Psoas muscle (tissue), 8 donors: ENCODE data around the gene LAMA5. TPM values are rescaled to one million over a fixed set of nuclear protein-coding genes. Genes with fewer than 3 reads are reported as not detected.

Source experiments
- ATAC-seq, 4 donors: fragments of 200-7000 bp; cut with Tn5 transposase; one replicate each; pipeline ENCODE4 v1.9.1; 2020; ENCODE audit warnings: moderate library complexity in 3 of 4, mild to moderate bottlenecking in 2 of 4
- DNase-seq, 2 donors: peaks; one replicate each; pipeline ENCODE4 v3.0.0-alpha.2; 2020
- H3K27ac ChIP-seq: fragments of 200-600 bp; one replicate; pipeline ENCODE4 v1.8.0; 2022
- H3K27me3 ChIP-seq, 3 donors: fragments of 200-600 bp in 1 of 3; one replicate each; pipeline versions ENCODE4 v1.6.1 to v1.8.0; 2013 to 2022; ENCODE audit warnings: low read length in 2 of 3, mild to moderate bottlenecking in 2 of 3, moderate library complexity in 1 of 3; ENCODE audit not compliant: insufficient read depth in 3 of 3
- H3K36me3 ChIP-seq, 2 donors: fragments of 200-600 bp in 1 of 2; one replicate each; pipeline versions ENCODE4 v1.6.1 to v1.8.0; 2013 to 2022; ENCODE audit warnings: low read depth in 1 of 2, mild to moderate bottlenecking in 1 of 2, moderate library complexity in 1 of 2; ENCODE audit not compliant: insufficient read depth in 1 of 2
- H3K4me1 ChIP-seq: fragments of 200-600 bp; one replicate; pipeline ENCODE4 v1.8.0; 2022
- H3K4me3 ChIP-seq: fragments of 200-600 bp; one replicate; pipeline ENCODE4 v1.8.0; 2022; ENCODE audit warnings: mild to moderate bottlenecking
- H3K9me3 ChIP-seq: fragments of 200-600 bp; one replicate; pipeline ENCODE4 v1.8.0; 2022
- WGBS, 3 donors: extraction: QIAGEN DNeasy Blood & Tissue Kit; methylation state at CpG; one replicate each; pipeline versions ENCODE4 v1.1.6 to v1.1.7; 2013; 5-methylcytosine and 5-hydroxymethylcytosine counted together
- intact Hi-C, 2 donors: fragments of 100-400 bp; cut with DNase I; formaldehyde crosslinking; loops; one replicate each; pipeline versions ENCODE4 v1.11.0 to v1.14.2; 2022
- polyA plus RNA-seq, 3 donors: library from polyadenylated mRNA; stranded (reverse); fragments of 200-250 nt; gene quantifications; one replicate each; pipeline ENCODE4 v1.2.3, GENCODE V29; 2013
- total RNA-seq, 4 donors: library from RNA; stranded (reverse); fragmentation: NEBNext Ultra II Directional in 2 of 4; extraction: Animal tissue kit (Norgen Biotek cat#: 25700) in 2 of 4; gene quantifications; one replicate each; pipeline versions ENCODE4 v1.2.1 to v1.2.4, GENCODE V29; 2021 to 2023
- TF ChIP-seq, protein P1 (sequence below): fragments of 200-600 bp; IDR thresholded peaks from one replicate; pipeline ENCODE4 v1.8.0; 2022; ENCODE audit warnings: antibody characterized with exemption
- donor health status: healthy with polysubstance abuse.
- donor health status: DM: no; HTN: no; CAD: no; lungs with moderate emphysema.
- donor health status: Bipolar disorder and iron deficiency.
- donor health status: healthy.
- donor health status: DM: yes; HTN: yes; CAD: no.
- donor health status: DM: no; HTN: no; CAD: no.
- donor health status: DM: no; HTN: no; CAD: no.
- donor health status: DM: yes; HTN: yes; CAD: no.

The LAMA5 gene
- total and polyA plus RNA-seq, 7 donors: 14.4 to 74.6 (median 34.2) TPM

DNA sequence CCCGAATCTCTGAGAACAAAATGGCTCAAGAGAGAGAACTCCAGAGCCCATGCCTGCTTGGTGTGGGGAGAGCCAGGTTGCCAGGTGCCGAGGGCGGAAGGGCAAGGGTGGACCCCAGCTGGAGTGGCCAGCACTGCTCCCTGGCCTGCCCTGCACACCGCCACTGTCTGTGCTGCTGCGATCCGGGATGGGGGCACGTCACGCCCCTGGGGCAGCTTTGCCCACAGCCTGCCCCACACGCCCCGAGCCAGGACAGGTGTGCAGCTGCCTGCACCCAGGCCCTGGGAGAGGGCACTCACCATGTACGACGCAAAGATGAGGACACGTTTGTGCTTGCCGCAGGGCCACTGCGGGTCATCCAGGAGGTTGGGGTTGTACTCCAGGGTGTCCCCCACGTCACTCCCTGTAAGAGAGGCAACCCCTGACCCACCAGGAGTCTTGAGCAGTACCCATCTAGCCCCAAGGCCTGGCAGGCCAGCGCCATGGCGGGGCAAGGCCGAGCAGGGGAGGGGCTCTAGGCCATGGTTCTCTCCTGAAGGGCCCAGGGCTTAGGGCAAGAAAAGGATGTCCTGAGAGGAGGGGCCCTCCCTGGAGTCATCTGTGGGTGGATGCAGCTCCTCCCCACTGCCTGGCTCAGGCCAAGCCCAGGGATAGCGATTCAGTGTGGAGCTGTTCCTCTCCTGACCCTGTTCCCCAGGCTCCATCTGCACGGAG, 25.7 kb upstream of the LAMA5 start:
- ATAC-seq (no peak), DNase-seq (no peak)
- WGBS, 3 donors: 84 to 89% (median 88%) methylated on average over 21 of the region's 21 CpGs
- Histone ChIP-seq H3K9me3 (no peaks in the 10 kb centered on the region), H3K4me3 (no peak overlapping the region), H3K27me3 (no peaks in the 10 kb centered on the region), H3K4me1 (peaks cover 5% of the 10 kb centered on the region), H3K27ac (no peak overlapping the region), H3K36me3 (peaks cover 0 to 68% of the 10 kb centered on the region in 2 donors)
- TF ChIP-seq, protein P1, sequence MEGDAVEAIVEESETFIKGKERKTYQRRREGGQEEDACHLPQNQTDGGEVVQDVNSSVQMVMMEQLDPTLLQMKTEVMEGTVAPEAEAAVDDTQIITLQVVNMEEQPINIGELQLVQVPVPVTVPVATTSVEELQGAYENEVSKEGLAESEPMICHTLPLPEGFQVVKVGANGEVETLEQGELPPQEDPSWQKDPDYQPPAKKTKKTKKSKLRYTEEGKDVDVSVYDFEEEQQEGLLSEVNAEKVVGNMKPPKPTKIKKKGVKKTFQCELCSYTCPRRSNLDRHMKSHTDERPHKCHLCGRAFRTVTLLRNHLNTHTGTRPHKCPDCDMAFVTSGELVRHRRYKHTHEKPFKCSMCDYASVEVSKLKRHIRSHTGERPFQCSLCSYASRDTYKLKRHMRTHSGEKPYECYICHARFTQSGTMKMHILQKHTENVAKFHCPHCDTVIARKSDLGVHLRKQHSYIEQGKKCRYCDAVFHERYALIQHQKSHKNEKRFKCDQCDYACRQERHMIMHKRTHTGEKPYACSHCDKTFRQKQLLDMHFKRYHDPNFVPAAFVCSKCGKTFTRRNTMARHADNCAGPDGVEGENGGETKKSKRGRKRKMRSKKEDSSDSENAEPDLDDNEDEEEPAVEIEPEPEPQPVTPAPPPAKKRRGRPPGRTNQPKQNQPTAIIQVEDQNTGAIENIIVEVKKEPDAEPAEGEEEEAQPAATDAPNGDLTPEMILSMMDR: no peak
- intact Hi-C loops: no loop called here

DNA sequence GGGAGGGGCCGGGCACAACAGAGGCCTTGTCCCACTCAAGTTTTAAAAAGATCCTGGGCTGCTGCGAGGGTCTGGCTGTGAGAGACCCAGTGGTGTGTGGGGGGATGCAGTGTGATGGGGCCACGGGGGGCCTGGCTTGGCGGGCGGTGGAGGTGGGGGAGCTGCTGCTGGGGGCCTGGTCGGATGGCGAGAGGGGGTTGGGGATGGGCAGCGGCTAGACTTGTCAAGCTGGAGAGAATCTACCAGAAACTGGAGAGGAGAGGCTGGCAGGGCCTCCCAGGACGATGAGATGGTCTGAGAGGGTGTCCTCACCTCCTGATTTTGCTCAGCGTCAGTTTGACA, 24.9 kb upstream of the LAMA5 start:
- H3K27me3 ChIP-seq: no peaks in the 10 kb centered on the region
- DNase-seq (no peak), ATAC-seq (no peak)
- peaks cover 9% of the 10 kb centered on the region for H3K4me1 ChIP-seq
- intact Hi-C loops: no loop called here
- no peak overlapping the region for H3K27ac ChIP-seq
- 83 to 89% (median 88%) methylated on average over 9 to 10 of the region's 10 CpGs for WGBS, 3 donors
- no peak overlapping the region for H3K4me3 ChIP-seq
- TF ChIP-seq, protein P1: no peak
- no peaks in the 10 kb centered on the region for H3K9me3 ChIP-seq
- H3K36me3 ChIP-seq: peaks cover 0 to 69% of the 10 kb centered on the region in 2 donors

DNA sequence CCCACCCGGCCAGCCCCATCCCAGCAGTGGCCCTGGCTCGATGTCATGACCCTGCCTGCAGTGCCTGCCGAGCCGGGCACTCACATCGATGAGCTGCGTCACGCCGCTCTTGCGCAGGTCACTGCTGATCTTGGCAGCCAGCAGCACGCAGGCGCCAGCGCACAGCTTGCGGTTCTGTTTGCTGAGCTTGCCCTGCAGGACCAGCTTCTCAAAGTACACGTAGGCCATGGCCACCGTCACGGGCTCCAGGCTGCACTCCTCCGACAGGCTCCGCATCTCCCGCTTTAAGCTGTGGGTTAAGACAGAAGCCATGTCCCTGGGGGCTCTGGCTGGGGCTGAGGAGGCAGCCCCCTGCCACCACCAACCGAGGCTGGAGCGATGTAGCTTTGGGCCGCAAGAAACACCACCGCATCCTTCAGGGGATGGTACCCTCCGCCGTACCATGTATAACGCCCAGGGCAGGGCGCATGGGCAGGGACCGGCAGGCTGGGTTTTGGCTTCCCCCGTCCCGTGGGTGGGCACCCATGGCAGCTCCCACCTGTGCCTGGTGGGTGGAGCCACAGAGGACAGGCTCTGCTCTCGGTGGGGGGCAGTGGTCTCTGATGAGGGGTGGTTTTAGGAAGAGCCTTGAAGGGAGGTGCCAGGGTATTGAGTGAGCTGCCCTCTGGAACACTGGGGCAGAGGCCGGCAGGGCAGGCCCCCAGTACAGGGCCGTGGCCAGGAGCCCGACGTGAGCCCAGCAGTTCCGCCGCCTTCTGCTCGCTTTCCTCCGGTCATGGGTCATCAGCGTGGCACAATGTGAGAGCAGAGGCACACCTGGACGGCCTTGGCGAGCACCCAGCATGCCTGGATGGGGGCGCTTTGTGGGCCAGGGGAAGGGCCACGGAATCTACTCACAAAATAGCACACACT, 24.3 kb upstream of the LAMA5 start:
- WGBS, 3 donors: 84% methylated on average over 42 to 44 of the region's 44 CpGs

DNA sequence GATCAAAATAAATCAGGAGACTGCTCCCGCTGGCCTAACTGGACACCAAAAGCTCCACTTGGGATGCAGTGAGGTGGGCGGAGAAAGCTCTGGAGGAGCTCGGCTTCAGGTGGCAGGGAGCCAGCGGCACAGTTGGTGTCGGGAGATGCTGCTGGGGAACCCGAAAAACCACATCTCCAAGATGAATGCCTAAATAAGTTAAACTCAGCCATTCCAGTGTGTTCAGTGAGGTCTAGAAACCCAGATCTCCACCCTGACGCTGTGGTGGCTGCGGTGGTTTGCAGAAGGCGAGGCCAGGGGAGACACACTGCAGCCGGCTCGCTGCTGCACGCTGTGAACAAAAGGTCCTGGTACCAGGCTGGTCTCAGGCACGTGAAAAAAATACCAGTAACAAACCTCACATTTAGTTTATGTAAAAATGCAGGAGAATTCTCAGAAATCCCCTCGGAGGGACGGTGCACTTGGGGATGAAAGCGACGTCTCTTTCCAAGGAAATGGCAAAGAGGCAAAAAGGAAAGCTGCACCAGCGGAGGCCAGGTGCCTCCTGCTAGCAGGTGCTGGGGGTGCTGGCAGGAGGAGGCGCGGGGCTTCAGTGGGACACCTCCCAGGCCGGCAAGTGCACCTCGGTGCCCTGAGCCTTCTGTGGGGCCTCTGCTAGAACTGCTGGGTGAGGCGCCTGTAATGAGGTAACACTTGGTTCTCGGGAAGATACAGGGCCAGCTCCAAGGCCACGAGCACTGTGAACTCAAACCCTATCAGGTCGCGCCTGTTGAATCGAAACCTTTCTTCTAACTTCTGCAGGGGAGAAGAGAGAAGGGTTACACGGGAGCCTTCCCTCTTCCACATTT, 23.4 kb upstream of the LAMA5 start:
- H3K27me3 ChIP-seq: no peaks in the 10 kb centered on the region
- H3K27ac ChIP-seq: no peak overlapping the region
- WGBS, 3 donors: 74 to 83% (median 77%) methylated on average over 29 of the region's 29 CpGs
- TF ChIP-seq, protein P1: no peak
- ATAC-seq (no peak), DNase-seq (no peak)
- intact Hi-C loops: no loop called here
- H3K4me3 ChIP-seq: no peak overlapping the region
- peaks cover 12% of the 10 kb centered on the region for H3K4me1 ChIP-seq
- H3K36me3 ChIP-seq: peaks cover 0 to 68% of the 10 kb centered on the region in 2 donors
- no peaks in the 10 kb centered on the region for H3K9me3 ChIP-seq

More for the DNA sequence above, 24.3 kb upstream of the LAMA5 start:
- ATAC-seq (no peak), DNase-seq (no peak)
- Histone ChIP-seq H3K36me3 (peaks cover 0 to 69% of the 10 kb centered on the region in 2 donors), H3K27me3 (no peaks in the 10 kb centered on the region), H3K4me1 (peaks cover 9% of the 10 kb centered on the region), H3K27ac (no peak overlapping the region), H3K4me3 (no peak overlapping the region), H3K9me3 (no peaks in the 10 kb centered on the region)
- TF ChIP-seq, protein P1: no peak
- intact Hi-C loops: no loop called here
